ENCODE measurements around the gene HLF.

Gene HLF

GRCh38 chr17:55258578-55259135, 6.1 kb upstream of the HLF start:
- DNase-seq (ENCODE audit: low spot score): no peak

- no peak for DNase-seq (ENCODE audit: low spot score)
Observed at GRCh38 chr17:55259684-55260111, 5.1 kb upstream of the HLF start.

GRCh38 chr17:55261311-55261710, 3.4 kb upstream of the HLF start:
- DNase-seq (ENCODE audit: low spot score): no peak

GRCh38 chr17:55263569-55264277, 1.0 kb upstream of the HLF start:
- DNase-seq (ENCODE audit: low spot score): no peak

- DNase-seq (ENCODE audit: low spot score): no peak
Observed at GRCh38 chr17:55264278-55264644, 499 bp upstream of the HLF start.

- DNase-seq (ENCODE audit: low spot score): peak; percentile 22
Observed at GRCh38 chr17:55265311-55266021, 706 bp downstream of the HLF start.

GRCh38 chr17:55266051-55266957, 1.5 kb downstream of the HLF start:
- DNase-seq (ENCODE audit: low spot score): no peak

GRCh38 chr17:55266958-55267688, 2.4 kb downstream of the HLF start:
- DNase-seq (ENCODE audit: low spot score): no peak

GRCh38 chr17:55267777-55268648, 3.3 kb downstream of the HLF start:
- DNase-seq (ENCODE audit: low spot score): no peak

GRCh38 chr17:55268649-55269480, 4.1 kb downstream of the HLF start:
- no peak for DNase-seq (ENCODE audit: low spot score)

GRCh38 chr17:55269894-55270293, 5.1 kb downstream of the HLF start:
- DNase-seq (ENCODE audit: low spot score): no peak

- DNase-seq (ENCODE audit: low spot score): no peak
Observed at GRCh38 chr17:55271223-55271571, 6.4 kb downstream of the HLF start.

- no peak for DNase-seq (ENCODE audit: low spot score)
Observed at GRCh38 chr17:55271958-55272710, 7.4 kb downstream of the HLF start.

GRCh38 chr17:55272711-55273578, 8.2 kb downstream of the HLF start:
- DNase-seq (ENCODE audit: low spot score): no peak

- DNase-seq (ENCODE audit: low spot score): peak; percentile 24
Observed at GRCh38 chr17:55273579-55274354, 9.0 kb downstream of the HLF start.

GRCh38 chr17:55274355-55275255, 9.8 kb downstream of the HLF start:
- DNase-seq (ENCODE audit: low spot score): no peak

All from GM03348 (cell line).